H1 (cell line): Measurements from ENCODE around the gene PHC1. TPM values are rescaled to one million over a fixed set of nuclear protein-coding genes. Genes with fewer than 3 reads are reported as not detected.

Experiments
- CTCF ChIA-PET: fragments of 300-600 bp; sonication (Branson Sonifier 250); formaldehyde crosslinking; loops from one replicate; lab custom pipeline; 2021; ENCODE audit not compliant: partially characterized antibody; lab: Charles Lee
- POLR2A ChIA-PET: fragments of 300-600 bp; sonication (Branson Sonifier 250); formaldehyde crosslinking; loops from one replicate; lab custom pipeline; 2021; ENCODE audit warnings: inconsistent platforms; ENCODE audit not compliant: partially characterized antibody; lab: Charles Lee
- DNase-seq, 2 experiments: peaks; one replicate each; pipeline versions ENCODE4 v3.0.0 to v3.0.0-alpha.2; 2010 to 2022; ENCODE audit warnings: low spot score in 2 of 2, low read depth in 1 of 2, mixed read lengths in 1 of 2
- FAIRE-seq: peaks from 2 replicates; lab custom pipeline; 2011; peaks lifted over from hg19 to GRCh38; lab: Jason Lieb, UNC
- H2AFZ ChIP-seq: 2 replicates; pipeline ENCODE4 v1.8.1; 2012; ENCODE audit warnings: low read length, inconsistent platforms
- H2AK5ac ChIP-seq: 2 replicates; pipeline ENCODE4 v1.6.1; 2013; ENCODE audit warnings: low read depth, low read length
- H2BK120ac ChIP-seq: replicated peaks from 2 replicates; pipeline ENCODE3; 2013; ENCODE audit warnings: low read depth, low read length, inconsistent platforms
- H2BK12ac ChIP-seq: 2 replicates; pipeline ENCODE4 v1.6.1; 2013; ENCODE audit warnings: low read depth, low read length
- H2BK15ac ChIP-seq: 2 replicates; pipeline ENCODE4 v1.6.1; 2013; ENCODE audit warnings: low read length
- H2BK20ac ChIP-seq: 2 replicates; pipeline ENCODE4 v1.6.1; 2013; ENCODE audit warnings: low read length
- H2BK5ac ChIP-seq: 2 replicates; pipeline ENCODE4 v1.6.1; 2013; ENCODE audit warnings: low read depth, low read length
- H3K14ac ChIP-seq: 2 replicates; pipeline ENCODE4 v1.6.1; 2013; ENCODE audit warnings: inconsistent platforms; ENCODE audit not compliant: insufficient read length
- H3K18ac ChIP-seq: 2 replicates; pipeline ENCODE4 v1.6.1; 2013; ENCODE audit warnings: low read length; ENCODE audit errors: extremely low read depth
- H3K23ac ChIP-seq: 2 replicates; pipeline ENCODE4 v1.6.1; 2013; ENCODE audit warnings: inconsistent platforms; ENCODE audit not compliant: insufficient read length
- H3K23me2 ChIP-seq: 2 replicates; pipeline ENCODE4 v1.6.1; 2013; ENCODE audit warnings: low read depth, low read length
- H3K27ac ChIP-seq: 2 replicates; pipeline ENCODE4 v1.6.1; 2011; ENCODE audit warnings: low read depth, low read length, inconsistent platforms
- H3K27me3 ChIP-seq, 4 experiments: replicated peaks in 1 of 4; 1 replicate in 1 of 4; 2 replicates in 3 of 4; pipeline versions ENCODE4 v1.6.1 to v1.8.1; 2011 to 2013; ENCODE audit warnings: low read length in 3 of 4, mild to moderate bottlenecking in 3 of 4, inconsistent platforms in 2 of 4, mixed read lengths in 2 of 4, moderate library complexity in 1 of 4; ENCODE audit not compliant: control insufficient read depth in 3 of 4, insufficient read depth in 3 of 4; ENCODE audit errors: extremely low read depth in 1 of 4
- H3K36me3 ChIP-seq, 4 experiments: 2 replicates each; pipeline versions ENCODE4 v1.6.1 to v1.8.1; 2011 to 2013; ENCODE audit warnings: mild to moderate bottlenecking in 4 of 4, low read length in 3 of 4, moderate library complexity in 2 of 4, control low read depth in 1 of 4, inconsistent platforms in 1 of 4; ENCODE audit not compliant: insufficient read depth in 4 of 4, control insufficient read depth in 2 of 4
- H3K4ac ChIP-seq: replicated peaks from 2 replicates; pipeline ENCODE3; 2013; ENCODE audit warnings: low read length, low read depth, mixed read lengths, inconsistent platforms; ENCODE audit not compliant: insufficient read length
- H3K4me1 ChIP-seq, 4 experiments: replicated peaks in 1 of 4; 1 replicate in 1 of 4; 2 replicates in 3 of 4; pipeline versions ENCODE4 v1.6.1 to v1.8.1; 2011 to 2013; ENCODE audit warnings: low read length in 3 of 4, inconsistent platforms in 2 of 4, mixed read lengths in 1 of 4; ENCODE audit not compliant: insufficient read depth in 4 of 4, control insufficient read depth in 3 of 4
- H3K4me2 ChIP-seq, 2 experiments: 2 replicates each; pipeline versions ENCODE4 v1.6.1 to v1.8.1; 2011 to 2013; ENCODE audit warnings: low read depth in 2 of 2, low read length in 2 of 2, control low read depth in 1 of 2, inconsistent platforms in 1 of 2, mild to moderate bottlenecking in 1 of 2; ENCODE audit not compliant: insufficient read depth in 1 of 2
- H3K4me3 ChIP-seq, 4 experiments: fragments of 200-600, 300-600 bp in 1 of 4; sonication (generic), shearing (Covaris generic), sonication (Bioruptor Twin) in 1 of 4; 2 replicates each; pipeline versions ENCODE4 v1.5.1 to v1.8.1; 2011 to 2016; ENCODE audit warnings: low read length in 4 of 4, low read depth in 3 of 4, control low read depth in 2 of 4, inconsistent platforms in 2 of 4, mild to moderate bottlenecking in 2 of 4, mixed read lengths in 1 of 4, moderate library complexity in 1 of 4; ENCODE audit not compliant: insufficient read depth in 2 of 4; ENCODE audit errors: extremely low read depth in 1 of 4
- H3K56ac ChIP-seq: replicated peaks from 2 replicates; pipeline ENCODE3; 2013; ENCODE audit warnings: low read depth, mild to moderate bottlenecking, mixed read lengths, low read length, inconsistent platforms; ENCODE audit not compliant: insufficient read length
- H3K79me1 ChIP-seq: 2 replicates; pipeline ENCODE4 v1.6.1; 2013; ENCODE audit warnings: low read depth, low read length, control low read depth
- H3K79me2 ChIP-seq, 2 experiments: 2 replicates each; pipeline versions ENCODE4 v1.6.1 to v1.8.1; 2012 to 2013; ENCODE audit warnings: low read length in 2 of 2, mild to moderate bottlenecking in 2 of 2, inconsistent platforms in 1 of 2; ENCODE audit not compliant: insufficient read depth in 2 of 2, control insufficient read depth in 1 of 2
- H3K9ac ChIP-seq, 4 experiments: replicated peaks in 1 of 4; 1 replicate in 1 of 4; 2 replicates in 3 of 4; pipeline versions ENCODE4 v1.6.1 to v1.8.1; 2011 to 2013; ENCODE audit warnings: low read depth in 3 of 4, low read length in 3 of 4, control low read depth in 2 of 4, mild to moderate bottlenecking in 2 of 4, moderate library complexity in 2 of 4, inconsistent platforms in 1 of 4; ENCODE audit errors: extremely low read depth in 1 of 4
- H3K9me3 ChIP-seq, 2 experiments: 2 replicates each; pipeline versions ENCODE4 v1.6.1 to v1.8.1; 2012 to 2013; ENCODE audit warnings: mild to moderate bottlenecking in 2 of 2, moderate library complexity in 2 of 2, control low read depth in 1 of 2, inconsistent platforms in 1 of 2, low read depth in 1 of 2, low read length in 1 of 2, mixed read lengths in 1 of 2; ENCODE audit not compliant: insufficient read depth in 2 of 2
- H4K20me1 ChIP-seq, 2 experiments: replicated peaks in 1 of 2; 2 replicates each; pipeline versions ENCODE3 to v1.8.1; 2011 to 2013; ENCODE audit warnings: inconsistent platforms in 2 of 2, low read length in 2 of 2, mild to moderate bottlenecking in 1 of 2; ENCODE audit not compliant: insufficient read depth in 2 of 2, control insufficient read depth in 1 of 2
- H4K5ac ChIP-seq: 2 replicates; pipeline ENCODE4 v1.6.1; 2013; ENCODE audit warnings: low read length, low read depth, mixed read lengths, inconsistent platforms; ENCODE audit not compliant: insufficient read length
- H4K8ac ChIP-seq: 2 replicates; pipeline ENCODE4 v1.8.0; 2013; ENCODE audit warnings: mild to moderate bottlenecking, moderate library complexity, low read length, inconsistent platforms; ENCODE audit not compliant: insufficient read depth; ENCODE audit errors: extremely low read depth
- H4K91ac ChIP-seq: replicated peaks from 2 replicates; pipeline ENCODE3; 2013; ENCODE audit warnings: low read length, mixed read lengths, inconsistent platforms; ENCODE audit not compliant: insufficient read length
- ASH2L ChIP-seq: fragments of 200-600, 300-600 bp; sonication (generic); IDR thresholded peaks from one replicate; pipeline ENCODE4 v1.7.1; 2017; ENCODE audit warnings: low read length
- CBX8 ChIP-seq: fragments of 300-800, 300-1000 bp; sonication (generic); IDR thresholded peaks from 2 replicates; pipeline ENCODE4 v1.7.1; 2016; ENCODE audit warnings: low read depth, low read length, borderline replicate concordance
- CREB1 ChIP-seq: IDR thresholded peaks from 2 replicates; pipeline ENCODE4 v1.6.1; 2012; ENCODE audit warnings: inconsistent platforms
- GABPA ChIP-seq: IDR thresholded peaks from 2 replicates; pipeline ENCODE4 v1.6.1; 2011; ENCODE audit warnings: mild to moderate bottlenecking, low read length, moderate library complexity, borderline replicate concordance; ENCODE audit not compliant: insufficient read depth
- GTF2F1 ChIP-seq: IDR thresholded peaks from 2 replicates; pipeline ENCODE4 v1.6.1; 2012; ENCODE audit warnings: low read depth, low read length, improper control_type of control experiment, borderline replicate concordance
- NANOG ChIP-seq: IDR thresholded peaks from 2 replicates; pipeline ENCODE4 v1.6.1; 2011; ENCODE audit warnings: low read length, low read depth, mild to moderate bottlenecking, inconsistent platforms; ENCODE audit not compliant: insufficient read depth, poor library complexity, severe bottlenecking
- PHF8 ChIP-seq: fragments of 200-600 bp; sonication (generic); conservative IDR thresholded peaks from 2 replicates; pipeline ENCODE4 v1.7.1; 2012; ENCODE audit warnings: low read depth, mild to moderate bottlenecking, inconsistent platforms, low read length, moderate library complexity
- POU5F1 ChIP-seq: IDR thresholded peaks from 2 replicates; pipeline ENCODE4 v1.6.1; 2011; ENCODE audit warnings: low read depth, mild to moderate bottlenecking, low read length, moderate library complexity
- RAD21 ChIP-seq, 2 experiments: IDR thresholded peaks in 1 of 2; conservative IDR thresholded peaks in 1 of 2; 2 replicates each; pipeline ENCODE4 v1.6.1; 2011; ENCODE audit warnings: low read depth in 2 of 2, low read length in 2 of 2, improper control_type of control experiment in 1 of 2, inconsistent platforms in 1 of 2, mild to moderate bottlenecking in 1 of 2, moderate library complexity in 1 of 2
- RXRA ChIP-seq: IDR thresholded peaks from 2 replicates; pipeline ENCODE4 v1.6.1; 2011; ENCODE audit warnings: low read depth, mild to moderate bottlenecking, low read length, moderate library complexity; ENCODE audit not compliant: insufficient read depth
- SIRT6 ChIP-seq: IDR thresholded peaks from one replicate; pipeline ENCODE4 v1.7.1; 2012; ENCODE audit warnings: low read length, inconsistent platforms
- SRF ChIP-seq: IDR thresholded peaks from 2 replicates; pipeline ENCODE4 v1.6.1; 2011; ENCODE audit warnings: mild to moderate bottlenecking, low read depth, low read length, moderate library complexity
- SUZ12 ChIP-seq: fragments of 200-600 bp; sonication (generic); IDR thresholded peaks from 2 replicates; pipeline ENCODE4 v1.6.1; 2012; ENCODE audit warnings: mild to moderate bottlenecking, inconsistent platforms, low read length, moderate library complexity, mixed read lengths
- TAF7 ChIP-seq: optimal IDR thresholded peaks from 2 replicates; pipeline ENCODE3; 2011; ENCODE audit warnings: low read depth, mild to moderate bottlenecking, inconsistent platforms, low read length, moderate library complexity, borderline replicate concordance
- TEAD4 ChIP-seq: IDR thresholded peaks from 2 replicates; pipeline ENCODE4 v1.6.1; 2012; ENCODE audit warnings: low read depth, low read length, inconsistent platforms, mixed read lengths
- WGBS, 2 experiments: shearing (Covaris generic) in 1 of 2; methylation state at CpG; one replicate each; pipeline versions ENCODE4 v1.1.6 to v1.1.7; 2013 to 2015; ENCODE audit warnings: low lambda C conversion rate in 2 of 2, mixed read lengths in 2 of 2, inconsistent platforms in 1 of 2, low coverage in 1 of 2, missing lambda C conversion rate in 1 of 2; ENCODE audit not compliant: insufficient replicate concordance in 2 of 2, insufficient coverage in 1 of 2, insufficient read length in 1 of 2; ENCODE audit errors: extremely low coverage in 1 of 2, missing lambda C conversion rate in 1 of 2; 5-methylcytosine and 5-hydroxymethylcytosine counted together
- polyA plus RNA-seq, 7 experiments: library from polyadenylated mRNA; depleted of rRNA in 3 of 7; stranded (reverse) in 5 of 7; unstranded in 2 of 7; fragments of >200 nt in 5 of 7; fragments of 200-250 nt in 2 of 7; gene quantifications; 1 replicate in 5 of 7; 2 replicates in 1 of 7; 4 replicates in 1 of 7; pipeline versions ENCODE4 v1.2.1 to v1.2.3, GENCODE V29; 2011 to 2013; ENCODE audit warnings: missing spikeins in 2 of 7, mixed read lengths in 2 of 7
- total RNA-seq: library from RNA; stranded (reverse); fragmentation: NEBNext Ultra II Directional; extraction: Animal tissue kit (Norgen Biotek cat#: 25700); gene quantifications from 2 replicates; pipeline ENCODE4 v1.2.1, GENCODE V29; 2021

PHC1 gene
- total and polyA plus RNA-seq, 2 of the 8 experiments (the other 6 are each of a cell fraction or from before 2014, with no cell fraction given) = 934 to 1,655 TPM

DNA sequence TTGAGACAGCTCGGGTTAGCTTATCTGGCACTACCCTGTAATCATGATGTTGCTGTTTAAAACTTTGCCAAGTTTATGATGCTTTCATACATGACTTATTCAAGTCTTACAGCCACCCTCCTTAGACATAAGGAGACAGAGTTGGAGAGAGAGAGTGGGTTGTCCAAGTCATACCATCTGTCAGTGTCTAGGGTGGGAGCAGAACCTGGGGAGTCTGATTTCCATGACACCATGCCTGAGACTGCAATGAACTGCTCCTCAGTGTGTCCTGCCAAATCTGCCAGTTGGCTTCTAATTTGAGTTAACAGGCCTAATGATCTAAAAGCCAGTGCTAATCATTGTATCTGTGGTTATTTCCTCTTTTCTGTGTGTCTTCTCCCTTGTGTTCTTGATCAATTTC, 43.7 kb upstream of the PHC1 start:
- H3K23me2 ChIP-seq = no peaks in the 10 kb centered on the region
- H3K56ac ChIP-seq = no peak overlapping the region
- peaks cover 0 to 4% (median 1%) of the 10 kb centered on the region in 4 experiments; a peak in 2 of 8 replicates for H3K36me3 ChIP-seq
- no peaks in the 10 kb centered on the region for H4K20me1 ChIP-seq
- H3K9me3 ChIP-seq = no peaks in the 10 kb centered on the region
- no peak overlapping the region for H4K5ac ChIP-seq
- H2BK15ac ChIP-seq = no peak overlapping the region
- H3K4me1 ChIP-seq = no peaks in the 10 kb centered on the region
- WGBS, 2 experiments = 83% methylated on average over 1 of the region's 1 CpG; no CpG with 5 or more reads in 1 of the 2 experiments
- H3K27ac ChIP-seq = no peak overlapping the region
- no peak for DNase-seq
- ChIA-PET CTCF (interaction anchor here (3.2 to 4.6 kb wide), 2 partner anchors 11 to 20 kb away, joined by 28 to 34 read pairs; no protein-coding TSS in a partner anchor), POLR2A (no interaction called here)
- H2BK12ac ChIP-seq = no peak overlapping the region
- H3K4me3 ChIP-seq = no peak overlapping the region
- H3K23ac ChIP-seq = no peak overlapping the region
- H4K91ac ChIP-seq = no peak overlapping the region
- no peak overlapping the region for H3K4ac ChIP-seq
- no peak overlapping the region for H2BK5ac ChIP-seq
- H2AFZ ChIP-seq = no peak overlapping the region
- H4K8ac ChIP-seq = no peak overlapping the region
- H3K9ac ChIP-seq = no peak overlapping the region
- H3K18ac ChIP-seq = no peak overlapping the region
- H3K27me3 ChIP-seq = no peaks in the 10 kb centered on the region
- H3K79me2 ChIP-seq = no peaks in the 10 kb centered on the region
- FAIRE-seq = no peak
- H3K79me1 ChIP-seq = no peaks in the 10 kb centered on the region
- H2BK120ac ChIP-seq = no peak overlapping the region
- no peak overlapping the region for H3K4me2 ChIP-seq
- no peak overlapping the region for H3K14ac ChIP-seq
- H2BK20ac ChIP-seq = no peak overlapping the region
- no peak overlapping the region for H2AK5ac ChIP-seq
- TF ChIP-seq SIRT6 = no peak
- no peak for TF ChIP-seq NANOG
- no peak for TF ChIP-seq PHF8
- TF ChIP-seq SRF = no peak
- TF ChIP-seq RXRA = no peak
- TF ChIP-seq POU5F1 = no peak
- no peak for TF ChIP-seq ASH2L
- TF ChIP-seq TEAD4 = no peak
- TF ChIP-seq CREB1 = no peak
- no peak for TF ChIP-seq RAD21 (IDR thresholded peaks at IDR 0.05 in 1 of 2, conservative IDR thresholded peaks at IDR 0.05 in 1 of 2; ENCODE audit: low read depth in 2 of 2, low read length in 2 of 2)
- TF ChIP-seq GABPA = no peak
- no peak for TF ChIP-seq GTF2F1
- no peak for TF ChIP-seq CBX8
- no peak for TF ChIP-seq TAF7
- TF ChIP-seq SUZ12 = no peak
